Activated CD8-positive, alpha-beta memory T cell treated with anti-CD3 and anti-CD28 coated beads for 4 hours (primary cell): Measurements from ENCODE around the gene U2SURP.

Experiments used
- DNase-seq, 2 donors: peaks; one replicate each; pipeline ENCODE4 v3.0.0-alpha.2; 2020; ENCODE audit warnings: low read depth in 2 of 2

The U2SURP gene

GRCh38 chr3:143100451-143100850 lies 99.1 kb downstream of the U2SURP start:
- no peak for DNase-seq

DNA sequence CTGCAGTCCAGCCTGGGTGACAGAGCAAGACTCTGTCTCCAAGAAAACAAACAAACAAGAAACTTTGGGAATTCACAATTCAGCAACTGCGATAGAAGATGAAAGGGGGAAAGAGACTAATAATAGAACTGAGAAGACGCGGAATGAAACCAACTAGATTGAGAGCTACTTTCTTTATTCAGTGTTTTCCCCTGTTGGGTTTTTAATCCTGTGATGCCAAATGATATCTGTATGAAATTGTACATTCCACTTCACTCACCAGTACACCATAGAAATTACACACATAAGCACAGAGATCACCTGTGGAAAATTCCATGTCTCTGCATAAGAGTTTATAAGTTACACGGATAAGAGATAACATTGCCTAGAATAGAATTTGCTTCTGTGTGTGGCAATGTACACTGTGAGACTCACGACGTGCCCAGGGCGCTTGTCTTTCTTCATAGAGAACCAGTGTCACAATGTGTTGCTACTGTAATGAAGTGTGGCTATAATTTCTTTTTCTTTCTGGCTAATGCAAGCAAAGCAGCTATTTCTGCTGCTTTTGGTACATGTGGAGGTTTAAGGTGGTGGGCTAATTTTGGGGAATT lies 100.5 kb downstream of the U2SURP start:
- DNase-seq, result no peak

GRCh38 chr3:143103652-143104051 lies 102.3 kb downstream of the U2SURP start:
- DNase-seq, result no peak

GRCh38 chr3:143105170-143105569 lies 103.8 kb downstream of the U2SURP start:
- DNase-seq, result no peak

GRCh38 chr3:143109861-143110260 lies 108.5 kb downstream of the U2SURP start:
- no peak for DNase-seq
